Muscle of leg (tissue), 11 donors: Measurements from ENCODE around the gene USP36. TPM values are rescaled to one million over a fixed set of nuclear protein-coding genes. Genes with fewer than 3 reads are reported as not detected.

Experiments
- DNase-seq: peaks from one replicate; pipeline ENCODE4 v3.0.0; 2013
- H3K27ac ChIP-seq: one replicate; pipeline ENCODE4 v1.5.1; 2013; ENCODE audit warnings: mild to moderate bottlenecking, low read length, control low read depth
- H3K27me3 ChIP-seq: one replicate; pipeline ENCODE4 v1.6.1; 2013; ENCODE audit warnings: low read length; ENCODE audit not compliant: control insufficient read depth, insufficient read depth
- H3K36me3 ChIP-seq: one replicate; pipeline ENCODE4 v1.6.1; 2013; ENCODE audit warnings: low read length; ENCODE audit not compliant: control insufficient read depth, insufficient read depth
- H3K4me1 ChIP-seq: one replicate; pipeline ENCODE4 v1.6.1; 2013; ENCODE audit warnings: low read length; ENCODE audit not compliant: control insufficient read depth, insufficient read depth
- H3K4me3 ChIP-seq: one replicate; pipeline ENCODE4 v1.5.1; 2013; ENCODE audit warnings: low read length, control low read depth
- H3K9me3 ChIP-seq: replicated peaks from 2 replicates; pipeline ENCODE4 v1.6.1; 2013; ENCODE audit warnings: low read depth, low read length; ENCODE audit not compliant: control insufficient read depth
- WGBS: methylation state at CpG from one replicate; pipeline ENCODE4 v1.1.5; 2013; ENCODE audit warnings: missing lambda C conversion rate; ENCODE audit not compliant: insufficient coverage; 5-methylcytosine and 5-hydroxymethylcytosine counted together
- polyA plus RNA-seq, 8 donors: library from polyadenylated mRNA; unstranded; fragments of 120-200 nt; gene quantifications; one replicate each; pipeline versions ENCODE4 v1.2.1 to v1.2.3, GENCODE V29; 2013; ENCODE audit warnings: inconsistent platforms in 1 of 8, low replicate concordance in 1 of 8; ENCODE audit not compliant: insufficient read length in 8 of 8, insufficient read depth in 1 of 8
- total RNA-seq: library from RNA; stranded (reverse); fragments of 120-200 nt; gene quantifications from one replicate; pipeline ENCODE4 v1.2.4, GENCODE V29; 2013

The USP36 gene
- total and polyA plus RNA-seq, 9 donors: 17.8 to 36.8 (median 29.8) TPM

- peaks cover 90% of the 10 kb centered on the region for H3K36me3 ChIP-seq
- H3K27me3 ChIP-seq: no peaks in the 10 kb centered on the region
- no peak overlapping the region for H3K4me3 ChIP-seq
- H3K27ac ChIP-seq: peak overlapping the region; percentile 71
- 93% methylated on average over 14 of the region's 18 CpGs for WGBS
- H3K9me3 ChIP-seq: no peaks in the 10 kb centered on the region
- peak; percentile 72 for DNase-seq
- H3K4me1 ChIP-seq: peaks cover 6% of the 10 kb centered on the region
Observed at GRCh38 chr17:78819806-78820792, 20.5 kb downstream of the USP36 start.

- Histone ChIP-seq H3K36me3 (peaks cover 90% of the 10 kb centered on the region), H3K27me3 (no peaks in the 10 kb centered on the region), H3K27ac (peak overlapping the region; percentile 71), H3K4me1 (peaks cover 6% of the 10 kb centered on the region), H3K4me3 (no peak overlapping the region), H3K9me3 (no peaks in the 10 kb centered on the region)
- DNase-seq: no peak
- WGBS: 69% methylated on average over 2 of the region's 8 CpGs
Observed at GRCh38 chr17:78819402-78819801, 21.2 kb downstream of the USP36 start.

GRCh38 chr17:78818932-78819331, 21.7 kb downstream of the USP36 start:
- Histone ChIP-seq H3K4me1 (peaks cover 6% of the 10 kb centered on the region), H3K27me3 (no peaks in the 10 kb centered on the region), H3K4me3 (no peak overlapping the region), H3K9me3 (no peaks in the 10 kb centered on the region), H3K36me3 (peaks cover 90% of the 10 kb centered on the region), H3K27ac (peak overlapping the region; percentile 71)
- WGBS: 18% methylated on average over 3 of the region's 6 CpGs
- DNase-seq: peak; percentile 81

GRCh38 chr17:78818152-78818846, 22.3 kb downstream of the USP36 start:
- Histone ChIP-seq H3K36me3 (peaks cover 90% of the 10 kb centered on the region), H3K27me3 (no peaks in the 10 kb centered on the region), H3K4me3 (no peak overlapping the region), H3K9me3 (no peaks in the 10 kb centered on the region), H3K4me1 (peaks cover 10% of the 10 kb centered on the region), H3K27ac (peak overlapping the region; percentile 13)
- no peak for DNase-seq
- WGBS: 91% methylated on average over 14 of the region's 19 CpGs

- DNase-seq: no peak
- Histone ChIP-seq H3K27ac (no peak overlapping the region), H3K4me3 (no peak overlapping the region), H3K36me3 (peaks cover 90% of the 10 kb centered on the region), H3K27me3 (no peaks in the 10 kb centered on the region), H3K9me3 (no peaks in the 10 kb centered on the region), H3K4me1 (peaks cover 14% of the 10 kb centered on the region)
- 95% methylated on average over 4 of the region's 6 CpGs for WGBS
Observed at GRCh38 chr17:78817123-78817522, 23.5 kb downstream of the USP36 start.

GRCh38 chr17:78815696-78816095, 24.9 kb downstream of the USP36 start:
- Histone ChIP-seq H3K27me3 (no peaks in the 10 kb centered on the region), H3K36me3 (peaks cover 88% of the 10 kb centered on the region), H3K9me3 (no peaks in the 10 kb centered on the region), H3K27ac (no peak overlapping the region), H3K4me1 (peaks cover 14% of the 10 kb centered on the region), H3K4me3 (no peak overlapping the region)
- no peak for DNase-seq
- 82% methylated on average over 7 of the region's 7 CpGs for WGBS

- peak overlapping the region; percentile 71 for H3K27ac ChIP-seq
- no peaks in the 10 kb centered on the region for H3K9me3 ChIP-seq
- H3K4me1 ChIP-seq: peaks cover 8% of the 10 kb centered on the region
- no peak overlapping the region for H3K4me3 ChIP-seq
- no peaks in the 10 kb centered on the region for H3K27me3 ChIP-seq
- WGBS: 0% methylated on average over 2 of the region's 8 CpGs
- DNase-seq: peak; percentile 77
- peaks cover 83% of the 10 kb centered on the region for H3K36me3 ChIP-seq
Observed at GRCh38 chr17:78812855-78813254, 27.8 kb downstream of the USP36 start.

GRCh38 chr17:78808163-78808562, 32.5 kb downstream of the USP36 start:
- no peak overlapping the region for H3K4me3 ChIP-seq
- H3K27me3 ChIP-seq: no peaks in the 10 kb centered on the region
- H3K27ac ChIP-seq: no peak overlapping the region
- H3K9me3 ChIP-seq: no peaks in the 10 kb centered on the region
- 100% methylated on average over 1 of the region's 4 CpGs for WGBS
- H3K4me1 ChIP-seq: peaks cover 5% of the 10 kb centered on the region
- H3K36me3 ChIP-seq: peaks cover 77% of the 10 kb centered on the region
- DNase-seq: no peak

- WGBS: 78% methylated on average over 6 of the region's 9 CpGs
- Histone ChIP-seq H3K36me3 (peaks cover 75% of the 10 kb centered on the region), H3K27me3 (no peaks in the 10 kb centered on the region), H3K4me3 (no peak overlapping the region), H3K4me1 (peaks cover 3% of the 10 kb centered on the region), H3K27ac (no peak overlapping the region), H3K9me3 (no peaks in the 10 kb centered on the region)
- peak; percentile 49 for DNase-seq
Observed at GRCh38 chr17:78806451-78806850, 34.2 kb downstream of the USP36 start.

- no peaks in the 10 kb centered on the region for H3K27me3 ChIP-seq
- H3K4me3 ChIP-seq: no peak overlapping the region
- peaks cover 3% of the 10 kb centered on the region for H3K4me1 ChIP-seq
- H3K27ac ChIP-seq: peak overlapping the region; percentile 11
- no peaks in the 10 kb centered on the region for H3K9me3 ChIP-seq
- 84% methylated on average over 11 of the region's 14 CpGs for WGBS
- peaks cover 75% of the 10 kb centered on the region for H3K36me3 ChIP-seq
- no peak for DNase-seq
Observed at GRCh38 chr17:78805301-78805700, 35.3 kb downstream of the USP36 start.
